ENCODE results near the gene MAP2K7.

GRCh38 chr19:7934766-7935165, 31.1 kb downstream of the MAP2K7 start:
- TF ChIP-seq CTCF (optimal IDR thresholded peaks at IDR 0.05 in 1 of 3, IDR thresholded peaks at IDR 0.05 in 1 of 3, conservative IDR thresholded peaks at IDR 0.05 in 1 of 3; ENCODE audit: extremely low read depth in 1 of 3, insufficient read depth in 2 of 3, low read length in 3 of 3) (no peak), EZH2 (IDR thresholded peaks at IDR 0.05; ENCODE audit: low read length) (no peak)
